ENCODE data around the gene MS4A15.

GRCh38 chr11:60731586-60731985 lies 25.1 kb upstream of the MS4A15 start:
- TF ChIP-seq, protein P1, sequence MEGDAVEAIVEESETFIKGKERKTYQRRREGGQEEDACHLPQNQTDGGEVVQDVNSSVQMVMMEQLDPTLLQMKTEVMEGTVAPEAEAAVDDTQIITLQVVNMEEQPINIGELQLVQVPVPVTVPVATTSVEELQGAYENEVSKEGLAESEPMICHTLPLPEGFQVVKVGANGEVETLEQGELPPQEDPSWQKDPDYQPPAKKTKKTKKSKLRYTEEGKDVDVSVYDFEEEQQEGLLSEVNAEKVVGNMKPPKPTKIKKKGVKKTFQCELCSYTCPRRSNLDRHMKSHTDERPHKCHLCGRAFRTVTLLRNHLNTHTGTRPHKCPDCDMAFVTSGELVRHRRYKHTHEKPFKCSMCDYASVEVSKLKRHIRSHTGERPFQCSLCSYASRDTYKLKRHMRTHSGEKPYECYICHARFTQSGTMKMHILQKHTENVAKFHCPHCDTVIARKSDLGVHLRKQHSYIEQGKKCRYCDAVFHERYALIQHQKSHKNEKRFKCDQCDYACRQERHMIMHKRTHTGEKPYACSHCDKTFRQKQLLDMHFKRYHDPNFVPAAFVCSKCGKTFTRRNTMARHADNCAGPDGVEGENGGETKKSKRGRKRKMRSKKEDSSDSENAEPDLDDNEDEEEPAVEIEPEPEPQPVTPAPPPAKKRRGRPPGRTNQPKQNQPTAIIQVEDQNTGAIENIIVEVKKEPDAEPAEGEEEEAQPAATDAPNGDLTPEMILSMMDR (IDR thresholded peaks at IDR 0.05): no peak
- no peak for TF ChIP-seq POLR2A (IDR thresholded peaks at IDR 0.05)
